GM21447 (cell line): ENCODE data around the gene IFNAR2.

ENCODE experiments used
- ATAC-seq: cut with Tn5 transposase; IDR thresholded peaks from one replicate; pipeline ENCODE4 v1.9.1; 2021; ENCODE audit not compliant: unreplicated experiment

The IFNAR2 gene

GRCh38 chr21:33266050-33266788 is 36.5 kb downstream of the IFNAR2 start, which contains the start of gene IL10RB:
IL10RB (plus strand) TSS chr21:33266367; CDS start chr21:33266466, 99 bp downstream.
- ATAC-seq = peak; percentile 39

DNA sequence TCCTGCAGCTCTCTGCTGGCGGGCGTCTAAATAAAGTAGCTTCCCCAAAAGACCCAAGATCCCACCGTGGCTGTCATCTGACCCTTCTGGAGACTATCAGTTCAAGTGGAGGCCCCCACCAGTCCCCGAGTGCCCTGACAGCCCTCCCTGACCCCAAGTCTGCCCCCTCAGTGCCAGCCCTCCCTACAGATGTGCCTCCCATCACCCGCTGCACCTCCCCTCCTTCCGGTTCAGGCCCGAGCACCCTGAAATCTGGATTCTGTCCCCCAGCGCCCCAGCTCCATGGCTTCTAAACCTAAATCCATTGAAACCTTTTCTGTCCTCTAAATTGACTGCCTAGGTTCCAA is 37.0 kb downstream of the IFNAR2 start:
- ATAC-seq = peak; percentile 14

DNA sequence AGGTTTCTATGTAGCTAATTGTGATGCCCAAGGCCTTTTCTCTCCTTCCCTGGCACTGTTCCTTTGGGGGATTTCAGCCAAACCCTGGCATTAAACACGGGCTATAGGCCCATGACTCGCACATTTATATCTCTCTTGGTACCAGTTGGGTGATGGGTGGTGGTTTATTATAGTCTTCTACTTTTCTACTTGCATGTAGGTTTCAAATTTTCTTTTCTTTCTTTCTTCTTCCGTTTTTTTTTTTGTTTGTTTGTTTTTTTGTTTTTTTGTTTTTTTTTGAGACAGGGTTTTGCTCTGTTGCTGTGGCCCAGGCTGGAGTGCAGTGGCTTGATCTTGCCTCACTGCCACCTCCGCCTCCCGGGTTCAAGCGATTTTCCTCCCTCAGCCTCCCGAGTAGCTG is 37.5 kb downstream of the IFNAR2 start:
- ATAC-seq = no peak

GRCh38 chr21:33268393-33268736 is 38.6 kb downstream of the IFNAR2 start:
- ATAC-seq = no peak

GRCh38 chr21:33268737-33269441 is 39.2 kb downstream of the IFNAR2 start:
- ATAC-seq = peak; percentile 61

- ATAC-seq = no peak
Measured at GRCh38 chr21:33270986-33271385, 41.2 kb downstream of the IFNAR2 start.

DNA sequence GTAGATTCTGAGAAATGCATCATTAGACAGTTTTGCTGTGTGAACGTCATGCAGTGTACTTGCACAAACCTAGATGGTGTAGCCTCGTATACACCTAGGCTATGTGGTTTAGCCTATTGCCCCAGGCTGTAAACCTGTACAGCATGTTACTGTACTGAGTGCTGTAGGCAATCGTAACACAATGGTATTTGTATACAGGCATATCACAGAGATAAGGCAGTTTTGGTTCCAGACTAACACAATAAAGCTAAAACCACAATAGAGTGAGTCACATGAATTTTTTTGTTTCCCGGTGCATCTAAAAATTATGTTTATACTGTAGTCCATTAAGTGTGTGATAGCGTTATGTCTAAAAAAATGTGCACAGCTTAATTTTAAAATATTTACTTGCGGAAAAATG is 43.3 kb downstream of the IFNAR2 start:
- no peak for ATAC-seq

- no peak for ATAC-seq
Measured at GRCh38 chr21:33278721-33279120, 49.0 kb downstream of the IFNAR2 start.

- ATAC-seq = no peak
Measured at GRCh38 chr21:33279330-33279820, 49.6 kb downstream of the IFNAR2 start.
